Femur (tissue), 1 donor: Measurements from ENCODE around the gene C1orf198.

Source experiments
- DNase-seq: peaks from one replicate; pipeline ENCODE4 v3.0.0-alpha.2; 2017

The C1orf198 gene, protein sequence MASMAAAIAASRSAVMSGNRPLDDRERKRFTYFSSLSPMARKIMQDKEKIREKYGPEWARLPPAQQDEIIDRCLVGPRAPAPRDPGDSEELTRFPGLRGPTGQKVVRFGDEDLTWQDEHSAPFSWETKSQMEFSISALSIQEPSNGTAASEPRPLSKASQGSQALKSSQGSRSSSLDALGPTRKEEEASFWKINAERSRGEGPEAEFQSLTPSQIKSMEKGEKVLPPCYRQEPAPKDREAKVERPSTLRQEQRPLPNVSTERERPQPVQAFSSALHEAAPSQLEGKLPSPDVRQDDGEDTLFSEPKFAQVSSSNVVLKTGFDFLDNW

DNA sequence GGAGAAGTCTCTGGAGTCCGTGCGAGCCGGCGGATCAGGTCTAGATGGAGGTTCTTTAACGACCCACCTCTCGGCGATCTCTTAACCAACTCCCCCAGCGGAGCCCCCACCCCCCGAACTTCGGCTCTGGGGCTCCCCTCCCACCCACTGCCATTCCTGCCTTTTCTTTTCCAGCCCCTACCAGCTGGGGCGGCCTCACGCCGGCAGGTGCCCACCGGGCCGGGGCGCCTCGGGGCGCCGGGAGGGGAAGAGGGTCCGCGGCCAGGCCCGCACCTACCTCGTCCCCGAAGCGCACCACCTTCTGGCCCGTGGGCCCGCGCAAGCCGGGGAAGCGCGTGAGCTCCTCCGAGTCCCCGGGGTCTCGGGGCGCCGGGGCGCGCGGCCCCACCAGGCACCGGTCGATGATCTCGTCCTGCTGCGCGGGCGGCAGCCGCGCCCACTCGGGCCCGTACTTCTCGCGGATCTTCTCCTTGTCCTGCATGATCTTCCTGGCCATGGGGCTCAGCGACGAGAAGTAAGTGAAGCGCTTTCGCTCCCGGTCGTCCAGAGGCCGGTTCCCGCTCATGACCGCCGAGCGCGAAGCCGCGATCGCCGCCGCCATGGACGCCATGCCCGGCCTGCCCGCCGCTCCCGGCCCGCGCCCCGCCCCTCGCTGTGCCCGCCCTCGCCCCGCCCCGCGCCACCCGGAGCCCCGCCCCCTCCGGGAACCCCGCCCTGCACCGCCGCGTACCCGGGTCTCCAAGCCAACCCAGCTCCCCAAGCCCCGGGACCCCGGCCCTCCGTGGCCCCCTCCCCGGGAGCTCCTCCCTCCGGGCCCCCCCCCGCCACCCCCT is at the start of gene C1orf198:
TSS of gene C1orf198 (minus strand) at position 619 of the 833 bp plus-strand sequence. CDS start at position 610, 9 bp downstream.
- peak; percentile 90 for DNase-seq

DNA sequence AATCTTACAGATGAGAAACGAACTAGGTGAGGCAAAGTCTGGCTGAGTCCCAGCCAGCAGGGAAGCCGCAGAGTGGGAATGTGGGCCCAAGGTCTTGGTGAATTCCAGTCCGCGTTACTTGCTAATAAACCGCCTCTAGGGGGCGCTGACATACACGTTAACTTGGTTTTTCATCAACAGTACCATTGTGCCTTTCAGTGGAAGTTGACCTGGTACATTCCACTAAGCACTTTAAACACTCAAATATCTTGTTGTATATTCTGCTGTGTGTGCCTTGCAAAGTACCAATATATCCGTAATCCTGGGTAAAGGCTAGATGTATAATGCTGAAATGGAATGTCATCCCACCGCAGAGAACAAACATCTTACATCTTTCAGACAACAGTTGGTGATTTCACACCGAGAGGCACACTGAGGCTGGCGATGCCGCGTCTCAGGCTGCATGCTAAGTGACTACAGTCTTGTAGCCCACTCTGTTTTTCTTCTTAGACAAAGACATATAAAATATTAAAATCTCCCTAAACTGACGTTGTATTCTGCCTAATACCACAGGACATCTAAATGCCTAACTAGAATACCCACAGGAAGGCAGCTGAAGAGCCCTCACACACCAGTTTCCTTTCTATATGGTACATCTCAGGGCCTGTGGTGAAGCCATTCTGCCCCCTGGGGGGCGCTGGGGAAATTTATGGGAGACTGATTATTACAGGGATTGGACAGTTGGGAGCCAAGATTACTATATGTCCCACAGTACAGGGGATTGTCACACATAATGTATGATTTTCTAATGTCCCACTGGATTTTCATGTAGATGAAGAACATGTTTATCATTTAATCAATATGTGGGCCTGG is 49.2 kb upstream of the C1orf198 start:
- DNase-seq = peak; percentile 79

- no peak for DNase-seq
Measured at GRCh38 chr1:230916587-230917283, 48.4 kb upstream of the C1orf198 start.

DNA sequence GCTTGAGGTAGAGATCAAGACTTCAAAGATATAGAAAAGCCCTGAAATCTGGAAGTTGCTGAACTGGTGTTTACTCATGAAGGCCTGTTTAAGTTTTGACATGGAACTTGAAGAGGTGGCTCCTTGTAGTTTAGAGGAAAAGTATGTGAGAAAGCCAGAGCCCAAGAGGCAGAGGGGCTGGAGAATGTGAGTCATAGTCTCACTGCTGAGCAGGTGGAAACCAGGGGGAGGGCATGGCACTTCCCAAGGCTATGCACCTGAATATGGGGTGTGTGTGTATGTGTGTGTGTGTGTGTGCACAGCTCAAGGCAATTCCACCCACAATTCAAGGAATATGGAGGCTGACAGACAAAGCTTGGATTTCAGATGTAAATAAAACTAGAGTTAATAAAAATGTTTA is 46.8 kb upstream of the C1orf198 start:
- no peak for DNase-seq

GRCh38 chr1:230913496-230913895 is 45.2 kb upstream of the C1orf198 start:
- no peak for DNase-seq

DNA sequence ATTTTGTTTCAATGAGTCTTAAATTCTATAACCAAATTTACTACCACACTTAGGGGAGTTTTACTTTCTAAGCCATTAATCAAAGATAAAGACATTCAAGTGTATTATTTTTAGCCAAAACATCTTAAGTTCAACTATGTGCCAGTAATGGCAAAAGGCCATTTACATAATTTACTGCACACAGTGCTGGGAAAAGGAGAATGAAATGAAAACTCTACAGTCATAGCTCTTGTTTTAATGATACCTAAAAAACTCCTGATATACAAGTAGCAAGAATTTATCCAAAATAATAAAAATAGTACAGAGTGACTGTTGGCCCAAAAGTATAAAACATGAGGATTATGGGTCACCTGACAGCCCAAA is 42.4 kb upstream of the C1orf198 start:
- DNase-seq = no peak

DNA sequence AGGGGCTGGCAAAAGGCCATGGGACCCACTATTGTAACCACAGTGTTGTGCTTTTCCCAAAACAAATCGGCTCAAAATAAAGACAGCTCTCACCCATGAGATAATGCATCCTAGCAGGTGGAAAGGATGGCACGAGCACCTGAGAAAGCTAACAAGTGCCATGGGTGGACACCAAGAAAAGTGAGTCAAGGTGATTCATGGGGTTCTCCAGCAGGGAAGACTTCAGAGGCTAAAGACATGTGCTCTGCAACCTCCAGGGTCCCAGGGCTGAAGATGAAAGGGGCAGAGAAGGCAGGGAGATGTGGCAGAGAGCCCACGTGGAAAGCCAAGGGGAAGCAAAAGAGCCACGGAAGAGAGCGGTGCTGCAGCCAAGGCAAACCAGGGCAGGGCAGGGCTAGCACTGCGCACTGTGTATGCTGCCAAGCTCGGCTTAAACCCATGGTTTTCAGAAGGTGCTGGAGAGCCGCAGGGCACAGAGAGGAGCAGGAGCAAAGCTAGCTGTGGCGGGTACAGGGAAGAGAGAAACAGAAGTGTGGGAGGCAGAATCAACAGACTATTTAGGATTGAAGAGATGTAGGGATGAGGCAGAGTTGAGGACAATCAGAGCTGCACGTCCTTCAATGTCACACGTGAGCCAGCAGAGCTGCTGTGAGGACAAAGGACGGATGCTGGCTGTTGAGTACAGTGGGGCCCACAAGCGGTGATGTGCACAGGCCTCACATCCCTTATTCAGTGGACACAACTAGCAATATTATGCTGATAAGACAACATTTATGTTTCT is 41.8 kb upstream of the C1orf198 start:
- DNase-seq = peak; percentile 47

DNA sequence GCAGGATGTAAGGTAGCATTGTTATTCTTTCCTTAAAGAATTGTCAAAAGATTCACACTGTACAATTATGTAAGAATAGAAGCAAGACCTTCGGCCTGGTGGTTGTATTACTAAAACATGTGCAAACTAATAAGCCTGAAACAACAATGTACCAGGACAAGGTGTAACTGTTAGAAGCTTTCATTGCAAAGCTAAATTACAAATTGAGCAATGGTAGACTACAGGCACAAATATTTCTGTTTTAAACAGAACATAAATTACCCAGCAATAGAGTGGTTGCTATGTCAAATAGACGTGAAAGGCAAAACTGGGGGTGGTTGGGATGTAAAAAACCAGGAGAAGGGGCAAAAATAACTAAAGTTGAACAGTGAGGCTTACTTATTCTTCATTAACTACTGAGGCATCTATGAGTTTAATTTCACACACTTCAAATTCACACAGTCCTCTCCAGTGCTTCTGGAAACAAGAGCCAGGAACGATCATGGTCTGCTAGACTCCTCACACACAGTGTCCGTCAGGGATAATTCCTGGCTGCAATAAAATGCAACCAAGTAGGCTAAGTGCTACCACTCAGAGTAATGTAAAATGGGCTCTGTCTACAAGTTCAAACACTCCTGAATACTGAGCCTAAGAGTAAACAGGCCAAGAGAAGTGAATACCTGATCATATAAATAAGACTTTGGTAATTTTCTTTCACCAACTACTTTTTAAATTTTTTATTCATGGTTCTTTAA is 39.3 kb upstream of the C1orf198 start:
- DNase-seq = no peak

GRCh38 chr1:230906226-230906625 is 37.9 kb upstream of the C1orf198 start:
- DNase-seq = no peak

DNA sequence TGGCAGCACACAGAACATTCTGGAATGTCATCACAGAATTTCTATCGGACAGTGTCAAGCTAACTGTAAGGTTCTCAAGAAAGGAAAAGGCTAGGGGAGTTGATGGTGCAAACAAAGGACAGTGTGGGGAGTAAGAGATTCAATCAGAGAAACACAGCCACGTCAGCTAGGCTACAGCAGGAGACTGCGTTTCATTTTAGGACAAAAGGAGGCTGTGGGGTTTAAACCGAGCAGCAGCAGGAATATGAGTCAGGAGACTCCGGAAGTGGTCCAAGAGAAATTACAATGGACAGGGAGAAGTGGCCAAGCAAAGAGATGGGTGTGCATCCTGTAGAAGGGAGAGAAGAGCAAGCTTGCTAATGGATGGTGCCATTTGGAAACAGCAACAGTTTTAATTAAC is 37.4 kb upstream of the C1orf198 start:
- no peak for DNase-seq

DNA sequence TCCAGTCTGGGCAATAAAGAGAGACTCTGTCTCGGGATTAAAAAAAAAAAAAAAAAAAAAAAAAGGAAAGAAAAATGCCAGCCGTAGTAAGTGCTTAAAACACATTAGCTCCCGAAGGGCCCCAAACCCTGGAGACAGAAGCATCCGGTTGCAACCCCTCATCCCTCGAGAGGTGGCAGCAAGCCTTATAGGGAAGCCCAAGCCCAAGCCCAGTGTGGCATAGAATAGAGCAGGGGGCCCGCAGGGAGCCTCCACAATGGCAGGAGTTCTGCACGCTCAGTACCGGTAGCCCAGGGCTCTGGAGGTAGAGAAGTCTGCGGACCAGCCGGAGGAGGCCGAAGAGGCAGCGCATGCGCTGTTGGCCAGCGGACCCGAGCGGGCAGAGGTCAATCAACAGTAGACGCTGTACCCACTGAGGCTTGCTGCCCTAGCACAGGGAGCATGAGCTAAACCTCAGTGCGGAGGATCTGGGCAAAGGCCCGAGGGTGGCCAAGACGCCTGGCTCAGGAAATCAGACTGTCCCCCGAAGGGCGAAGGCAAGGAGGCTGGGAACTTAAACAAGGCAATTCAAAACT is 34.1 kb upstream of the C1orf198 start:
- DNase-seq = no peak

DNA sequence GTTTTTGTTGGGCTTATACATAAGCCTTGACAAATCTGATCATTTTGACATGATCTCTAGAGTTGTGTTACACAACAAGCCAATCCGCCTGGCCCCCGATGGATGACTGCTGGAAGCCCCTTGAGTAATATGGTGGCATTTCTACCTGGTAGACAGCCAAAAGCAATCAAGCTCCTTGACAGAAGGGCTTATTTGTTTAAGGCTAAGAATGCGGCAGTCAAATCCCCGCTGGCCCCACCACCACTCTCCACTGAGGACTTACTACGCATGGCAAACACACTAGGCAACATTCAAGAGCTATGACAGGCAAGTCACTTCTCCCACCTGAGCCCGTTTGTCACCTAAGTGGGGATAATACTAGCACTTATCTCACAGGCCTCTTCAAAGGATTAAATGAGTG is 33.4 kb upstream of the C1orf198 start:
- DNase-seq = no peak

GRCh38 chr1:230900984-230901383 is 32.7 kb upstream of the C1orf198 start:
- DNase-seq = no peak

GRCh38 chr1:230899841-230900251 is 31.5 kb upstream of the C1orf198 start:
- no peak for DNase-seq

DNA sequence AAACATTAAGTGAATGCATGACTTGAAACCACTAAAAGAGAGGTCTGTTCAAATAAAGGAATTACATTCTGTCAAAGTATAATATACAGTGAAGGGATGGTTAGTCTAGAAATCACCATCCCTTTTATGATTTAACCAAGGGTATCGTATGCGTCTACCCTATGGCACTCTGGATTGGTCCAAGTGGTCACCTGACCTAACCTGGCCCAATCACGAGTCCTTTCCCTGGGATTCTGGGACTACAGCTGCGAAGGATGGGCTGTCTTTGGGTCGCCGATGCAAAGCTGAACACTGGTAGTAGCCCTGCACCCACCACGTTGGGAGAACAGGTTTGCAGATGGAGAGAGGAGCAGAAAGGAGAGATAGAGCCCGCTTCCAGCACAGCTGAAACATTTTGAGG is 30.4 kb upstream of the C1orf198 start:
- DNase-seq = no peak

DNA sequence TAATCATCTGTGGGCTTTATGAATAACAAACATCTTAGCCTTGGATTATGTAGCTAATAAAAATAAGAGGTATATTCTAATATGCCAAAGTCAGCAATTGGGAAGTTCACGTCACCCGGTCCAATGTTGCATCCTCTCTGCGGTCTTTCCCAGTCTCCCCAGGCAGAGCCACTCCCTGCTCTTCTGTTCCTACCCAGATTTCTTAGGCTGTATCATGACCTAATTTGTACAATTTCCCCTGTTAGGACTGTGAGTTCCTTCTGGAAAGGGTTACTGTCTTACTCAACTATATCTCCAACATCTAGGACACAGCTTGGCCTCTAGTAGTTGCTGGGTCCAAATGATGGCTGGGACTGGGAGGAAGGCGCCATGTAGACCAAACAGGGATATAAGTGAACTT is 29.8 kb upstream of the C1orf198 start:
- no peak for DNase-seq

GRCh38 chr1:230896779-230897178 is 28.5 kb upstream of the C1orf198 start:
- DNase-seq = peak; percentile 47

GRCh38 chr1:230895452-230895851 is 27.1 kb upstream of the C1orf198 start:
- no peak for DNase-seq

- no peak for DNase-seq
Measured at GRCh38 chr1:230894664-230895063, 26.3 kb upstream of the C1orf198 start.

DNA sequence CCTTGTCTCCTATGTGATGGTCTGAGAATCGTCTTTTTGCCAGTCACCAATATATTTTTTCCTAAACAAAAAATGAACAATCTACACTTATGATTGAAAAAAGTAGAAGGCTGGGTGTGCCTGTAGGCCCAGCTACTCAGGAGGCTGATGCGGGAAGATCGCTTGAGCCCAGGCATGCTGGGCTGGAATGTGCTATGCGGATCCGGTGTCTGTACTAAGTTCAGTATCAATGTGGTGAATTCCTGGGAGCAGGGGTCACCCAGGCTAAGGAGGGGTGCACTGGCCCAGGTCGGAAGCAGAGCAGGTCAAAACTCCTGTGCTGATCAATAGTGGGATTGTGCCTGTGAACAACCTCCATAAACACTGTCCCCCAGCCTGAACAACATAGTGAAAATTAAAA is 25.7 kb upstream of the C1orf198 start:
- DNase-seq = no peak

DNA sequence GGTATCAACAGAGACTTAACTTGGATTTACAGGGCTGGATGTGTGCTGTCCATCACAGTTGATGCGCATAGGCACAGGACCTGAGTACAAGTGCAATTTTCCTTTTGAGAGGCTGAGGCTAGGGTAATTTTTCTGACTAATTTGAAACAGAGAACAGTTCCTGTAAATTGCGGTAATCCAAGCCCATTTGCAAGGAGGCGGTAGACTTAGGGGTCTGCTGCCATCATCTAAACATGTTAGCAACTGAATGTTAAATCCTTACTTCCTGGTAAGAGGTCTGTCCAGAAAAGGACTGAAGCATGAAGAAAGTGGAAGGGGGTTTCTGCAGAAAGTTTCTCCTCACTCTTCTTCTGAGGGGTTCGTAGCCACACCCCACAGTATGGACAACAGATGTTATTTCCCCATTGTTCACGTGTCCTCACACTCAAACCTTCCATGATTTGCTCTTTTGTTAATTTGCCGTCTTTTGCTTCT is 23.7 kb upstream of the C1orf198 start:
- no peak for DNase-seq
